ENCODE data around the gene KIRREL1. TPM values are rescaled to one million over a fixed set of nuclear protein-coding genes. Genes with fewer than 3 reads are reported as not detected.

KIRREL1 gene
- total RNA-seq, 1 experiment from 2014 or later = 30.5 TPM

GRCh38 chr1:158071138-158071537, 77.7 kb downstream of the KIRREL1 start:
- Histone ChIP-seq H4K5ac (ENCODE audit: insufficient read length, low read depth, low read length) (no peak overlapping the region), H2BK20ac (ENCODE audit: low read depth, low read length, poor library complexity, severe bottlenecking) (no peak overlapping the region), H3K14ac (ENCODE audit: insufficient read depth, low read length) (no peak overlapping the region), H3K4me2 (ENCODE audit: insufficient read depth, insufficient read length, low read length) (no peak overlapping the region), H3K27ac (ENCODE audit: insufficient read length, low read depth, low read length) (no peak overlapping the region), H2BK5ac (ENCODE audit: insufficient read length, low read length) (no peak overlapping the region), H3K18ac (ENCODE audit: insufficient read length, low read depth, low read length) (no peak overlapping the region), H2BK120ac (ENCODE audit: low read depth, low read length, poor library complexity, severe bottlenecking) (no peak overlapping the region), H3K23ac (ENCODE audit: insufficient read length, low read depth, low read length) (no peak overlapping the region), H3K79me2 (ENCODE audit: insufficient read depth, low read length) (0 out of 2 replicates have a peak, but pooled peaks cover 4% of the 10 kb centered on the region), H4K20me1 (ENCODE audit: control insufficient read depth, insufficient read depth, insufficient read length) (no peaks in the 10 kb centered on the region), H3K27me3 (ENCODE audit: insufficient read depth, low read length) (no peaks in the 10 kb centered on the region), H3K79me1 (ENCODE audit: insufficient read depth, low read depth, low read length, poor library complexity, severe bottlenecking) (no peaks in the 10 kb centered on the region), H3K56ac (ENCODE audit: insufficient read length, low read depth, low read length) (no peak overlapping the region), H2BK12ac (ENCODE audit: insufficient read length, low read depth, low read length) (no peak overlapping the region), H2BK15ac (ENCODE audit: low read depth, low read length) (no peak overlapping the region), H3T11ph (ENCODE audit: low read length) (no peak overlapping the region), H2AK5ac (ENCODE audit: insufficient read length, low read length) (no peak overlapping the region), H4K8ac (replicated peaks; ENCODE audit: insufficient read length, low read depth, low read length) (no peak overlapping the region), H3K23me2 (ENCODE audit: insufficient read length, low read depth, low read length, poor library complexity, severe bottlenecking) (no peaks in the 10 kb centered on the region), H4K91ac (ENCODE audit: insufficient read length, low read depth, low read length) (no peak overlapping the region), H3K9ac (ENCODE audit: extremely low read depth, insufficient read length, low read length) (no peak overlapping the region), H3K4ac (ENCODE audit: low read depth, low read length) (no peak overlapping the region), H2AFZ (ENCODE audit: low read length) (no peak overlapping the region), H3K9me3 (ENCODE audit: control insufficient read depth, low read depth, low read length) (no peaks in the 10 kb centered on the region), H3K4me1 (ENCODE audit: insufficient read depth, low read length) (peaks cover 12% of the 10 kb centered on the region; the same call in 1 of the 2 replicates)
- no peak for DNase-seq
- peaks cover 4 to 6% (median 5%) of the 10 kb centered on the region in 3 experiments; a peak in 6 of 7 replicates for H3K36me3 Mint-ChIP-seq (ENCODE audit: insufficient read depth in 1 of 3, low read depth in 3 of 3)
- WGBS (ENCODE audit: extremely low coverage, insufficient read length, low lambda C conversion rate) = no CpG with 5 or more reads among the region's 14 CpGs
- no peak for TF ChIP-seq CTCF (conservative IDR thresholded peaks at IDR 0.05)
- H3K4me3 Mint-ChIP-seq = no peak overlapping the region
- H3K27ac Mint-ChIP-seq = peak overlapping the region; percentile 1 to 65 (median 46); a peak in 4 of 7 replicates
- peaks cover 64 to 75% of the 10 kb centered on the region in 2 experiments for H3K4me1 Mint-ChIP-seq
- peaks cover 1% of the 10 kb centered on the region; the same call in 1 of the 2 replicates for H3K27me3 Mint-ChIP-seq (ENCODE audit: low read depth)
- H3K9me3 Mint-ChIP-seq = no peaks in the 10 kb centered on the region

Data from H9 (cell line).